HepG2 (cell line): Measurements from ENCODE around the gene TMEM250. TPM values are rescaled to one million over a fixed set of nuclear protein-coding genes. Genes with fewer than 3 reads are reported as not detected.
A peak's percentile ranks its signal among the peaks of the same experiment; 100 is the strongest.

Experiments used
- DNMT1 ChIP-seq: sonication (generic); formaldehyde crosslinking; IDR thresholded peaks from 2 replicates; pipeline ENCODE4 v1.5.1; 2020; ENCODE audit warnings: mild to moderate bottlenecking, missing genetic modification reagents
- HDAC6 ChIP-seq: fragments of 200-600 bp; sonication (generic); IDR thresholded peaks from 2 replicates; pipeline ENCODE4 v1.7.0; 2017; ENCODE audit warnings: mild to moderate bottlenecking, antibody characterized with exemption, low read length, low read depth
- NONO ChIP-seq, 2 experiments: fragments of 450-650 bp in 1 of 2; sonication (generic) in 1 of 2; formaldehyde crosslinking in 1 of 2; IDR thresholded peaks in 1 of 2; conservative IDR thresholded peaks in 1 of 2; 2 replicates each; pipeline versions ENCODE4 v1.6.1 to v1.8.0; 2017 to 2022; ENCODE audit warnings: mild to moderate bottlenecking in 1 of 2, missing genetic modification reagents in 1 of 2, moderate library complexity in 1 of 2
- RBM22 ChIP-seq: fragments of 200-400 bp; formaldehyde crosslinking; optimal IDR thresholded peaks from 2 replicates; pipeline ENCODE3; 2017; ENCODE audit warnings: mild to moderate bottlenecking, low read length, moderate library complexity
- SMAD1 ChIP-seq: sonication (generic); formaldehyde crosslinking; IDR thresholded peaks from 2 replicates; pipeline ENCODE4 v1.4.0; 2020; ENCODE audit warnings: missing genetic modification reagents, low read depth, mild to moderate bottlenecking, borderline replicate concordance
- SUZ12 ChIP-seq: fragments of 150-350 bp; IDR thresholded peaks from 2 replicates; pipeline ENCODE4 v1.6.1; 2014; ENCODE audit warnings: low read depth, low read length
- SYNCRIP ChIP-seq: fragments of 200-400 bp; formaldehyde crosslinking; IDR thresholded peaks from 2 replicates; pipeline ENCODE4 v1.6.1; 2018; ENCODE audit warnings: mild to moderate bottlenecking, low read depth, low read length; ENCODE audit not compliant: insufficient read depth
- ZNF546 ChIP-seq: sonication (generic); formaldehyde crosslinking; conservative IDR thresholded peaks from 2 replicates; pipeline ENCODE4 v1.8.1; 2023; ENCODE audit warnings: mild to moderate bottlenecking, missing genetic modification reagents
- polyA plus RNA-seq, 8 experiments: library from polyadenylated mRNA; depleted of rRNA in 3 of 8; stranded (reverse) in 7 of 8; unstranded in 1 of 8; fragments of >200 nt; fragmentation: Illumina TruSeq in 4 of 8; extraction: Trizol in 4 of 8; gene quantifications; 2 replicates each; pipeline versions ENCODE4 v1.2.1 to v1.2.3, GENCODE V29; 2011 to 2016; ENCODE audit warnings: low read depth in 4 of 8, missing spikeins in 1 of 8, mixed read lengths in 1 of 8; ENCODE audit not compliant: insufficient read depth in 1 of 8
- total RNA-seq, 5 experiments: library from RNA; depleted of rRNA; stranded (reverse); fragments of >200 nt; fragmentation: Illumina TruSeq; extraction: Trizol; gene quantifications; 2 replicates each; pipeline ENCODE4 v1.2.3, GENCODE V29; 2016; ENCODE audit warnings: low read depth in 1 of 5
- TF ChIP-seq, protein P1 (sequence below): sonication (generic); formaldehyde crosslinking; IDR thresholded peaks from 2 replicates; pipeline ENCODE4 v1.4.0; 2020; ENCODE audit warnings: missing genetic modification reagents
- TF ChIP-seq, protein P2 (sequence below): sonication (generic); formaldehyde crosslinking; IDR thresholded peaks from 2 replicates; pipeline ENCODE4 v1.5.0; 2020; ENCODE audit warnings: mild to moderate bottlenecking, missing genetic modification reagents, borderline replicate concordance
- TF ChIP-seq, protein P3 (sequence below): sonication (generic); formaldehyde crosslinking; conservative IDR thresholded peaks from 2 replicates; pipeline ENCODE4 v1.8.1; 2023; ENCODE audit warnings: missing genetic modification reagents
- TF ChIP-seq, protein P4 (sequence below): sonication (generic); formaldehyde crosslinking; IDR thresholded peaks from 2 replicates; pipeline ENCODE4 v1.9.0; 2021; ENCODE audit warnings: missing genetic modification reagents, borderline replicate concordance

The TMEM250 gene
- total and polyA plus RNA-seq, 2 of the 13 experiments (the other 11 are each of a cell fraction or from before 2014, with no cell fraction given): 5.5 to 13.9 TPM

DNA sequence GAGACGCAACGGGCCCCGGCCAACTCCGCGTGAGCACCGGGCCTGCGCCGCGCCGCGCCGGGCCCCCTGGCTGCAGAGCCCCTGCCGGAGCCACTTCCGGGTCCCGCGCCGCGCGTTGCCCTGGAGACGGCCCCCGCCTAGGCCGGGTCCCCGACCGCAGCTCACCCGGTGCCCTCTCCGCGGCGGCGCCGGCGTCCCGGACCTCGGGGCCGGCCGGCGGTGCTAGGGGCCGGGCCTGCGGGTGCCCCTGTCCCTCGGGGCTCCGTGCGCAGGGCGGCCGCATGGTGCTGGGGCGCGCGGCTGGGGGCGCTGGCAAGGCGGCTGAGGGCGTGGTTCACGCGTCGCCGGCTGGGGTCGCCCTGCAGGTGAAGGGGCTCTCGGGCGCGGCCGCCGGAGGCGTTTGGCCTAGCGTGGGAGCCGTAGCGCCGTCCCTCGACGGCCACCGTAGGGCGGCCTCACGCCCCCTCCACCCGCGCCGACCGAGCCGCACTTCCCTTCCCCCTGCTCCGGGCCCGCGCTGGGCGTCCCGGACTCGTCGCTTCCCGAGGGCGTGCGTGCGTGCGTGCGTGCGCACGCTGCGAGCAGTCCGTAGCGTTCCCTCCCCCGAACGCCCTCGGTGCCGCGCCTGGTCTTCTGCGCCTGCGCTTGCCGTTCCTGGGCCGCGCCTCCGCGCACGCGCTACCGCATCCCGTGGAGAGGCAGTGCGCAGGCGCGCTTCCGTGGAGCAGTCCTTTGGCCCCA, at the start of gene TMEM250 (continued):
- TF ChIP-seq NONO (IDR thresholded peaks at IDR 0.05) (no peak), NONO (CRISPR knock-in tag; conservative IDR thresholded peaks at IDR 0.05) (peak; percentile 84), HDAC6 (no peak), DNMT1 (peak; percentile 91), RBM22 (no peak), SUZ12 (no peak), ZNF546 (CRISPR knock-in tag) (no peak; the same call in 1 of the 2 replicates), SMAD1 (CRISPR knock-in tag) (0 out of 2 replicates have a peak, but pooled peaks have one; percentile 76), SYNCRIP (no peak)
- TF ChIP-seq, protein P1, sequence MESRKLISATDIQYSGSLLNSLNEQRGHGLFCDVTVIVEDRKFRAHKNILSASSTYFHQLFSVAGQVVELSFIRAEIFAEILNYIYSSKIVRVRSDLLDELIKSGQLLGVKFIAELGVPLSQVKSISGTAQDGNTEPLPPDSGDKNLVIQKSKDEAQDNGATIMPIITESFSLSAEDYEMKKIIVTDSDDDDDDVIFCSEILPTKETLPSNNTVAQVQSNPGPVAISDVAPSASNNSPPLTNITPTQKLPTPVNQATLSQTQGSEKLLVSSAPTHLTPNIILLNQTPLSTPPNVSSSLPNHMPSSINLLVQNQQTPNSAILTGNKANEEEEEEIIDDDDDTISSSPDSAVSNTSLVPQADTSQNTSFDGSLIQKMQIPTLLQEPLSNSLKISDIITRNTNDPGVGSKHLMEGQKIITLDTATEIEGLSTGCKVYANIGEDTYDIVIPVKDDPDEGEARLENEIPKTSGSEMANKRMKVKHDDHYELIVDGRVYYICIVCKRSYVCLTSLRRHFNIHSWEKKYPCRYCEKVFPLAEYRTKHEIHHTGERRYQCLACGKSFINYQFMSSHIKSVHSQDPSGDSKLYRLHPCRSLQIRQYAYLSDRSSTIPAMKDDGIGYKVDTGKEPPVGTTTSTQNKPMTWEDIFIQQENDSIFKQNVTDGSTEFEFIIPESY (CRISPR knock-in tag): 0 out of 2 replicates have a peak, but pooled peaks have one; percentile 38
- TF ChIP-seq, protein P2, sequence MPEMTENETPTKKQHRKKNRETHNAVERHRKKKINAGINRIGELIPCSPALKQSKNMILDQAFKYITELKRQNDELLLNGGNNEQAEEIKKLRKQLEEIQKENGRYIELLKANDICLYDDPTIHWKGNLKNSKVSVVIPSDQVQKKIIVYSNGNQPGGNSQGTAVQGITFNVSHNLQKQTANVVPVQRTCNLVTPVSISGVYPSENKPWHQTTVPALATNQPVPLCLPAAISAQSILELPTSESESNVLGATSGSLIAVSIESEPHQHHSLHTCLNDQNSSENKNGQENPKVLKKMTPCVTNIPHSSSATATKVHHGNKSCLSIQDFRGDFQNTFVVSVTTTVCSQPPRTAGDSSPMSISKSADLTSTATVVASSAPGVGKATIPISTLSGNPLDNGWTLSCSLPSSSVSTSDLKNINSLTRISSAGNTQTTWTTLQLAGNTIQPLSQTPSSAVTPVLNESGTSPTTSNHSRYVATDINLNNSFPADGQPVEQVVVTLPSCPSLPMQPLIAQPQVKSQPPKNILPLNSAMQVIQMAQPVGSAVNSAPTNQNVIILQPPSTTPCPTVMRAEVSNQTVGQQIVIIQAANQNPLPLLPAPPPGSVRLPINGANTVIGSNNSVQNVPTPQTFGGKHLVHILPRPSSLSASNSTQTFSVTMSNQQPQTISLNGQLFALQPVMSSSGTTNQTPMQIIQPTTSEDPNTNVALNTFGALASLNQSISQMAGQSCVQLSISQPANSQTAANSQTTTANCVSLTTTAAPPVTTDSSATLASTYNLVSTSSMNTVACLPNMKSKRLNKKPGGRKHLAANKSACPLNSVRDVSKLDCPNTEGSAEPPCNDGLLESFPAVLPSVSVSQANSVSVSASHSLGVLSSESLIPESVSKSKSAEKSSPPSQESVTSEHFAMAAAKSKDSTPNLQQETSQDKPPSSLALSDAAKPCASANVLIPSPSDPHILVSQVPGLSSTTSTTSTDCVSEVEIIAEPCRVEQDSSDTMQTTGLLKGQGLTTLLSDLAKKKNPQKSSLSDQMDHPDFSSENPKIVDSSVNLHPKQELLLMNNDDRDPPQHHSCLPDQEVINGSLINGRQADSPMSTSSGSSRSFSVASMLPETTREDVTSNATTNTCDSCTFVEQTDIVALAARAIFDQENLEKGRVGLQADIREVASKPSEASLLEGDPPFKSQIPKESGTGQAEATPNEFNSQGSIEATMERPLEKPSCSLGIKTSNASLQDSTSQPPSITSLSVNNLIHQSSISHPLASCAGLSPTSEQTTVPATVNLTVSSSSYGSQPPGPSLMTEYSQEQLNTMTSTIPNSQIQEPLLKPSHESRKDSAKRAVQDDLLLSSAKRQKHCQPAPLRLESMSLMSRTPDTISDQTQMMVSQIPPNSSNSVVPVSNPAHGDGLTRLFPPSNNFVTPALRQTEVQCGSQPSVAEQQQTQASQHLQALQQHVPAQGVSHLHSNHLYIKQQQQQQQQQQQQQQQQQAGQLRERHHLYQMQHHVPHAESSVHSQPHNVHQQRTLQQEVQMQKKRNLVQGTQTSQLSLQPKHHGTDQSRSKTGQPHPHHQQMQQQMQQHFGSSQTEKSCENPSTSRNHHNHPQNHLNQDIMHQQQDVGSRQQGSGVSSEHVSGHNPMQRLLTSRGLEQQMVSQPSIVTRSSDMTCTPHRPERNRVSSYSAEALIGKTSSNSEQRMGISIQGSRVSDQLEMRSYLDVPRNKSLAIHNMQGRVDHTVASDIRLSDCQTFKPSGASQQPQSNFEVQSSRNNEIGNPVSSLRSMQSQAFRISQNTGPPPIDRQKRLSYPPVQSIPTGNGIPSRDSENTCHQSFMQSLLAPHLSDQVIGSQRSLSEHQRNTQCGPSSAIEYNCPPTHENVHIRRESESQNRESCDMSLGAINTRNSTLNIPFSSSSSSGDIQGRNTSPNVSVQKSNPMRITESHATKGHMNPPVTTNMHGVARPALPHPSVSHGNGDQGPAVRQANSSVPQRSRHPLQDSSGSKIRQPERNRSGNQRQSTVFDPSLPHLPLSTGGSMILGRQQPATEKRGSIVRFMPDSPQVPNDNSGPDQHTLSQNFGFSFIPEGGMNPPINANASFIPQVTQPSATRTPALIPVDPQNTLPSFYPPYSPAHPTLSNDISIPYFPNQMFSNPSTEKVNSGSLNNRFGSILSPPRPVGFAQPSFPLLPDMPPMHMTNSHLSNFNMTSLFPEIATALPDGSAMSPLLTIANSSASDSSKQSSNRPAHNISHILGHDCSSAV (CRISPR knock-in tag): no peak; the same call in 1 of the 2 replicates
- TF ChIP-seq, protein P3, sequence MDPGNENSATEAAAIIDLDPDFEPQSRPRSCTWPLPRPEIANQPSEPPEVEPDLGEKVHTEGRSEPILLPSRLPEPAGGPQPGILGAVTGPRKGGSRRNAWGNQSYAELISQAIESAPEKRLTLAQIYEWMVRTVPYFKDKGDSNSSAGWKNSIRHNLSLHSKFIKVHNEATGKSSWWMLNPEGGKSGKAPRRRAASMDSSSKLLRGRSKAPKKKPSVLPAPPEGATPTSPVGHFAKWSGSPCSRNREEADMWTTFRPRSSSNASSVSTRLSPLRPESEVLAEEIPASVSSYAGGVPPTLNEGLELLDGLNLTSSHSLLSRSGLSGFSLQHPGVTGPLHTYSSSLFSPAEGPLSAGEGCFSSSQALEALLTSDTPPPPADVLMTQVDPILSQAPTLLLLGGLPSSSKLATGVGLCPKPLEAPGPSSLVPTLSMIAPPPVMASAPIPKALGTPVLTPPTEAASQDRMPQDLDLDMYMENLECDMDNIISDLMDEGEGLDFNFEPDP (CRISPR knock-in tag): no peak
- TF ChIP-seq, protein P4, sequence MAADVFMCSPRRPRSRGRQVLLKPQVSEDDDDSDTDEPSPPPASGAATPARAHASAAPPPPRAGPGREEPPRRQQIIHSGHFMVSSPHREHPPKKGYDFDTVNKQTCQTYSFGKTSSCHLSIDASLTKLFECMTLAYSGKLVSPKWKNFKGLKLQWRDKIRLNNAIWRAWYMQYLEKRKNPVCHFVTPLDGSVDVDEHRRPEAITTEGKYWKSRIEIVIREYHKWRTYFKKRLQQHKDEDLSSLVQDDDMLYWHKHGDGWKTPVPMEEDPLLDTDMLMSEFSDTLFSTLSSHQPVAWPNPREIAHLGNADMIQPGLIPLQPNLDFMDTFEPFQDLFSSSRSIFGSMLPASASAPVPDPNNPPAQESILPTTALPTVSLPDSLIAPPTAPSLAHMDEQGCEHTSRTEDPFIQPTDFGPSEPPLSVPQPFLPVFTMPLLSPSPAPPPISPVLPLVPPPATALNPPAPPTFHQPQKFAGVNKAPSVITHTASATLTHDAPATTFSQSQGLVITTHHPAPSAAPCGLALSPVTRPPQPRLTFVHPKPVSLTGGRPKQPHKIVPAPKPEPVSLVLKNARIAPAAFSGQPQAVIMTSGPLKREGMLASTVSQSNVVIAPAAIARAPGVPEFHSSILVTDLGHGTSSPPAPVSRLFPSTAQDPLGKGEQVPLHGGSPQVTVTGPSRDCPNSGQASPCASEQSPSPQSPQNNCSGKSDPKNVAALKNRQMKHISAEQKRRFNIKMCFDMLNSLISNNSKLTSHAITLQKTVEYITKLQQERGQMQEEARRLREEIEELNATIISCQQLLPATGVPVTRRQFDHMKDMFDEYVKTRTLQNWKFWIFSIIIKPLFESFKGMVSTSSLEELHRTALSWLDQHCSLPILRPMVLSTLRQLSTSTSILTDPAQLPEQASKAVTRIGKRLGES: no peak
